HTERT RPE-1 (cell line): Measurements from ENCODE around the gene MCM9.
"Not testable (repeated sequence)": the region's sequence is repeated elsewhere in the genome, so short reads cannot be mapped to it uniquely, and the experiment has no call there.

Experiments
- in situ Hi-C: fragments of 300-500 bp; cut with MboI; formaldehyde crosslinking; loops from 4 replicates; pipeline ENCODE4 v1.14.3; 2020; ENCODE audit warnings: low sequenced_read_pairs

MCM9 gene

GRCh38 chr6:118772886-118773285 lies 162.1 kb downstream of the MCM9 start:
- in situ Hi-C loops = no loop called here

GRCh38 chr6:118771253-118771652 lies 163.7 kb downstream of the MCM9 start:
- in situ Hi-C loops = no loop called here

- in situ Hi-C loops = no loop called here
These were observed 164.1 kb downstream of the MCM9 start for GRCh38 chr6:118770835-118771234.

- in situ Hi-C loops = no loop called here
These were observed 164.7 kb downstream of the MCM9 start for GRCh38 chr6:118770112-118770788.

- in situ Hi-C loops = no loop called here
These were observed 166.0 kb downstream of the MCM9 start for GRCh38 chr6:118768904-118769325.

GRCh38 chr6:118768441-118768840 lies 166.5 kb downstream of the MCM9 start:
- in situ Hi-C loops = no loop called here

GRCh38 chr6:118765316-118765715 lies 169.6 kb downstream of the MCM9 start:
- in situ Hi-C loops = not testable (repeated sequence)

GRCh38 chr6:118764766-118765165 lies 170.2 kb downstream of the MCM9 start:
- in situ Hi-C loops = no loop called here
